GM18861 (cell line): ENCODE data around the gene FOSL1.
A peak's percentile ranks its signal among the peaks of the same experiment; 100 is the strongest.

Source experiments
- ATAC-seq: cut with Tn5 transposase; IDR thresholded peaks from one replicate; pipeline ENCODE4 v1.9.1; 2021; ENCODE audit not compliant: unreplicated experiment

Gene FOSL1

GRCh38 chr11:65900125-65900898, at the start of gene FOSL1:
Gene FOSL1, minus strand, starts transcription at chr11:65900388. Its CDS starts 49 bp downstream, at chr11:65900339.
- ATAC-seq: peak; percentile 80

GRCh38 chr11:65947603-65948125, 47.5 kb upstream of the FOSL1 start:
- ATAC-seq: no peak

- ATAC-seq: no peak
These were observed 46.9 kb upstream of the FOSL1 start for GRCh38 chr11:65947133-65947532.

DNA sequence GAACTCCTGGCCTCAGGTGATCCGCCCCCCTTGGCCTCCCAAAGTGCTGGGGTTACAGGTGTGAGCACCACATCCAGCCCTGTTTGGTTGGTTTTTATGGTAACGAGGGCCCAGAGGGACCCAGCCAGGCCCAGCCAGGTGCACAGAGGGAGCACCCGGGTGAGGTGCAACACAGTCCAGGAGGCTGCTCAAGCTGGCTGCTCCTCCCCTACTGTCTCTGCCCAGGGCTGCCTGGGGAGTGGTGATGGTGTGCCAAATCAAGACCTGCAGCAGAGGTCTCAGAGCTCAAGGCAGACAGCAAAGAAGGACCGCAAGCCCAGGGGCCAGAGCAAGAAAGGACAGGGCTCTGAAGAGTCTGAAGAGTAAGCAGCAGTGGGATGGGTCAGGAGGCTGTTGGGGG, 46.5 kb upstream of the FOSL1 start:
- ATAC-seq: no peak

GRCh38 chr11:65945941-65946558, 45.9 kb upstream of the FOSL1 start:
- no peak for ATAC-seq

DNA sequence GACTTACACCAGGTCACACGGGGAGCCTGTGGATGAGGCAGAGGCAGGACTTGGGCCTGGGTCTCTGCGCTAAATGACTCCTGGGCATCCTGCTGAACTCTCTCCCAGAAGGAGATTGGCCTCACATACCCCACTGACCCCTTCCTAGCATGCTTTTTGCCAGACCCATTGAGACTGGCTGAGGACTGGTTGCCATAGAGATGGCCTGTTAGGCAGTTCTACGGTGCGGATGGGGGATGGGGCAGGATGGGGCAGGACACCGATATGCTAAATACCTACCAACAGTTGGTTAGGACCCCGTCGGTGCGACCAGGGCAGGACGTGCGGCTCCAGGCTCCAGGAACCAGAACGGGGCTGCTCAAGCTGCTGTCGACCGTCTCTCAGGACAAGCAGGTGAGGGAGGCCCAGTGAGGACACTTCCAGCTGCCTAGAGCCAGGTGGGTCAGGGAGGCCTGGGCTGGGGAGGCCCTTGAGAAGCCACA, 45.3 kb upstream of the FOSL1 start, which contains the start of gene TSGA10IP:
TSGA10IP (plus strand) TSS at position 51 of the 482 bp plus-strand sequence; CDS start at position 247, 196 bp downstream.
- ATAC-seq: no peak

DNA sequence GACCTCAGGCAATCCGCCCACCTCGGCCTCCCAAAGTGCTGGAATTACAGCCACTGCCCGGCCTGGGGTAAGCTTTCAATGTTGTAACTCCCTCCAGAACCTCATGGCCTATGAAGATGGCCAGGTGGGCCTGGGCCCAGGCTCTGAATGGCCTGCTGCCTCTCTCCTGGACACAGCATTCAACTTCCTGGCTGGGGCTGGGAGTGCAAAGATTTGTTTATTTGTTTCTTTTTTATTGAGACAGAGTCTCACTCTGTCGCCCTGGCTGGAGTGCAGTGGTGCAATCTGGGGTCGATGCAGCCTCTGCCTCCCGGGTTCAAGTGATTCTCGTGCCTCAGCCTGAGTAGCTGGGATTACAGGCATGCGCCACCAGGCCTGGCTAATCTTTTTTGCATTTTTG, 44.6 kb upstream of the FOSL1 start:
- no peak for ATAC-seq

DNA sequence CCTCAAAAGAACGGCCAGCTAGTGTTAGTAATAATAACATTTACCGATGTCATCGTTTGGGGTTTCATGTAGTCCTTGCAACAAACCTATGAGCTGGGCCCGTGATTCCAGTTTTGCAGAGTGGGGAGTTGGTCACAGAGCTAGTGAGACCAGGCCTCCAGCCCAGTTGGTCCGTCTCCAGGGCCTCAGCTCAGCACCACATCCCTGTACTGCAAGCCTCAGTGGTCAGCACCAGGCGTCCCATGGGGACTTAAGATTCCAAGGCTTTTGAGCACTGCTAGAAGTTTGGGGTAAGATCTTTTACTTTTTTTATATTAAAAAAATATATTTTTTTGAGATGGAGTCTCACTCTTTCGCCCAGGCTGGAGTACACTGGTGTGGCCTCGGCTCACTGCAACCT, 44.0 kb upstream of the FOSL1 start:
- no peak for ATAC-seq

DNA sequence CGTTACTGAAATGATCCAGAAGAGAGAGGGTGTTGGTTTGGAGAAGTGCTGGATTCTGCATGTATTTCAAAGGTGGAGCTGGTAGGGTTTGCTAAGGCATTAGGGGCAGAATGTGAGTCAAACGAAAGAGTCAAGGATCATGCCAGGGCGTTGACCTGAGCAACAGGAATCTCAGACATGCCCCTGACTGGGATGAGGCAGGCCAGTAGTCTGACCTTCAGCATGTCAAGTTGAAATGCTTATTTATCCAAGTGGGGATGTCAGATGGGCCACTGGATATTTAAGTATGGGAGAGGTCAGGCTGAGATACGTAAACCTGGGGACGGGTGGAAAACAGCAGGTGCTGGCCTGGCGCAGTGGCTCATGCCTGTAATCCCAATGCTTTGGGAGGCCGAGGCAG, 42.3 kb upstream of the FOSL1 start:
- no peak for ATAC-seq

- no peak for ATAC-seq
These were observed 41.6 kb upstream of the FOSL1 start for GRCh38 chr11:65941720-65942310.

DNA sequence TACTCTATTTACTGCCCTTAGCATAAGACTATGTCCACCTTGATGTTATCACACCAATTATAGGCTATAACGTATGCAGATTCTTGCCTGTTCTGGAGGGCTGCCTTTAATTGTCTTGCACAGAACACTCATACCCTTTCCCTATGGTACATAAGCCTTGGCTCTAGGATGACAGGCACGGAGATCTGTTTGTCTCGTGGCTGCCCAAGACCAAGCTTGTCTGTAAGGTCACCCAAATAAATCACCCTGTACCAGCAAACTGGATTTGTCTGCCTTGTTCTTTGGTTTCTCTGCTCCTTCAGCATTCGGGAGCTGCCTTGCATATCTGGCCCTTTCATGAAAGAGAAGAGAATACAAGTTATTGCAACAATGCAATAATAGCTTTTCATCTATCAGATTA, 37.6 kb upstream of the FOSL1 start:
- no peak for ATAC-seq

- ATAC-seq: no peak
These were observed 33.8 kb upstream of the FOSL1 start for GRCh38 chr11:65934014-65934413.

DNA sequence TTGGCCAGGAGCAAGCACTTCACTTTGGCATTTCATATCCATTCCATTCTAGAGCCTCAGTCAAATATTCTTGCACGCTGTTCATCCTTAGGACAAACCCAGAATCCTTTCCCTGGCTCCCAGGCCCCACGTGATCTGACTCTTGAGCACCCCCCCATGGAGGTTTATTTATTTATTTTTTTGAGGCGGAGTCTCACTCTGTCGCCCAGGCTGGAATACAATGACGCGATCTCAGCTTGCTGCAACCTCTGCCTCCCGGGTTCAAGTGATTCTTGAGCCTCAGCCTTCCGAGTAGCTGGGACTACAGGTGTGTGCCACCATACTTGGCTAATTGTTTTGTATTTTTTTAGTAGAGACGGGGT, 32.4 kb upstream of the FOSL1 start:
- no peak for ATAC-seq

DNA sequence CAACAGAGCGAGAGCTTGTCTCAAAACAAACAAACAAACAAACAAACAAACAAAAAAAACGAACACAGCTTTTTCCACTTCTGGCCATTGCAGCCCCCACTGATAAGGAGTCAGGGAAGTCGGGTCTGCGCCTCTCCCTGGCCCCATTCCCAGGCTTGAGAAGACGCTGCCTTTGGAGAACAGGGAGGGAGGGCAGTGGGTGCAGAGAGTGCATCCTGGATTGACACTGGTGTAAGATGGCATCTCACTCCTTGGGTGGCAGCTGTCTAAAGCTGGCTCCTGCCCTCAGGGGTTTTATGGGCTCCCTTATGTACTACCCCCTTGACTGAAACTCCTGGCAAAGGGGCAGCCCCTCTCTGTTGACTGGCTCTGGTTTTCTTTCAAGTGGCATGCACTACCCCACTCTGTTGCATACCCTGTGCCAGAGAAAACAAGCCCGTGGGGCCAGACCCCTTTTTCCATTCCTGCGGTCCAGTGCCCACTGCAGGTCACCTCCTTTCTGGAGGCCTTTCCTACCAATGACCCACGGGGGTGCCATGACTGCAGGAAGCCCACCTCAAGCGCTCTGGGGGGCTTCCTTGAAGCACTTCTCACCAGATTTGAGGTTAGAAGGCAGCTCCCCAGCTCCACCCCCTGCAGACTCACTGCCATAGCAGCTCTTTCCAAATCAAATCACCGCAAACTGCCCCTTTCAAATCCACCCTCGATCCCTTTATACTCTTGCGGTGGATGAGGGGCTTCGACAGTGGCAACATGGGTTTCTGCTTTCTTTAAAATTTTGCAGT, 31.8 kb upstream of the FOSL1 start:
- no peak for ATAC-seq

- no peak for ATAC-seq
These were observed 28.5 kb upstream of the FOSL1 start for GRCh38 chr11:65928667-65929066.

- ATAC-seq: no peak
These were observed 27.8 kb upstream of the FOSL1 start for GRCh38 chr11:65927904-65928397.

- ATAC-seq: no peak
These were observed 25.2 kb upstream of the FOSL1 start for GRCh38 chr11:65925397-65925796.

DNA sequence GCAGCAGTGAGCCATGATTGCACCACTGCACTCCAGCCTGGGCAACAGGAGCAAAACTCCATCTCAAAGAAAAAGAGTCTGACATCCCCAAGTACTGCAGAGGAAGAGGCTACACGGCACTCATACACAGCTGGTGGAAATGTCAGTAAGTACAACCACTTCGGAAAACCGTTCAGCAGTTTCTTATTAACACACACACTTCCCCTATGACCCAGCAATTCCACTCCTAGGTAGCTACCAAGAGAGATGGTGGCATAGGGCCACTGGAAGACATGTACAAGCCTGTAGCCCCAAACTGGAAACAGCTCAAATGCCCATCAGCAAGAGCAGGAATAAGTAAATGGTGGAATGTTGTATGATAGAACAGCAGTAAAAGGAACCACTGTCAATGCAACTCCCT, 22.4 kb upstream of the FOSL1 start:
- no peak for ATAC-seq

- no peak for ATAC-seq
These were observed 21.7 kb upstream of the FOSL1 start for GRCh38 chr11:65921876-65922275.

- no peak for ATAC-seq
These were observed 20.9 kb upstream of the FOSL1 start for GRCh38 chr11:65921033-65921555.

DNA sequence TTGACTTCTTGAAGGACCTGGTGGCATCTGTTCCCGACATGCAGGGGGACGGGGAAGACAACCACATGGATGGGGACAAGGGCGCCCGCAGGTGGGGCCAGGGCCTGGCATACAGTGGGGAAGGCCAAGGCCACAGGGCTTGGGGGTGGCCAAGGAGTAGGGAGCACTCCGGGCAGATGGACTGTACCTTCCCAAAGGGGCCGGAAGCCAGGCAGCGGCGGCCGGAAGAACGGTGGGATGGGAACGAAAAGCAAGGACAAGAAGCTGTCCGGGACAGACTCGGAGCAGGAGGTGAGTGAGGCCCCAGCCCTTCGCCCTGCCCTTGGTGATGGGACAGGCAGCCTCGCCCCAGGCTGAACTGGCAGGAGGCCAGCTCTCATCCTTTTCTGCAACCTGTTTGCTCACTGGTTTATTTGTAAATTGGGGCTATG, 20.2 kb upstream of the FOSL1 start:
- no peak for ATAC-seq
